BJ (cell line): Measurements from ENCODE around the gene RNF103. TPM values are rescaled to one million over a fixed set of nuclear protein-coding genes. Genes with fewer than 3 reads are reported as not detected.
"Not testable (repeated sequence)": the region's sequence is repeated elsewhere in the genome, so short reads cannot be mapped to it uniquely, and the experiment has no call there.

ENCODE experiments used
- CTCF ChIA-PET: fragments of 350-600 bp; formaldehyde crosslinking; extraction: SDS; loops from one replicate; lab custom pipeline; 2021; ENCODE audit warnings: antibody characterized with exemption, inconsistent platforms; lab: Yijun Ruan, JAX
- POLR2A ChIA-PET: fragments of 300-600 bp; sonication (Branson Sonifier 250); formaldehyde crosslinking; extraction: SDS; loops from one replicate; lab custom pipeline; 2021; ENCODE audit warnings: antibody characterized with exemption; lab: Charles Lee
- DNase-seq: peaks from one replicate; pipeline ENCODE4 v3.0.0-alpha.2; 2011; ENCODE audit warnings: low read depth
- H3K27me3 ChIP-seq: 2 replicates; pipeline ENCODE4 v1.6.0; 2011; ENCODE audit warnings: low read length; ENCODE audit not compliant: control insufficient read depth, insufficient read depth
- H3K36me3 ChIP-seq: 2 replicates; pipeline ENCODE4 v1.5.1; 2011; ENCODE audit warnings: low read length; ENCODE audit not compliant: control insufficient read depth, insufficient read depth
- H3K4me3 ChIP-seq: 2 replicates; pipeline ENCODE4 v1.5.1; 2011; ENCODE audit warnings: low read depth, mild to moderate bottlenecking, control low read depth, low read length
- CTCF ChIP-seq: IDR thresholded peaks from 2 replicates; pipeline ENCODE4 v1.5.1; 2011; ENCODE audit warnings: low read depth, mild to moderate bottlenecking, control low read depth, inconsistent platforms, low read length, moderate library complexity; ENCODE audit not compliant: insufficient read depth
- polyA minus RNA-seq: library from RNA; depleted of rRNA, polyadenylated mRNA; stranded (reverse); fragments of >200 nt; gene quantifications from 2 replicates; pipeline ENCODE4 v1.2.3, GENCODE V29; 2011; rRNA and poly(A)+ RNA removed
- polyA plus RNA-seq: library from polyadenylated mRNA; depleted of rRNA; stranded (reverse); fragments of >200 nt; gene quantifications from 2 replicates; pipeline ENCODE4 v1.2.3, GENCODE V29; 2011; rRNA removed

Gene RNF103
- polyA plus RNA-seq (8.2 and 18.3 TPM in 2 replicates), polyA minus RNA-seq (7.6 and 9.1 TPM in 2 replicates)

GRCh38 chr2:86623494-86624266 is at the start of gene RNF103:
Gene RNF103, minus strand, starts transcription at chr2:86623865. Its CDS starts 979 bp downstream, at chr2:86622886.
- H3K36me3 ChIP-seq: peaks cover 1% of the 10 kb centered on the region; the same call in 1 of the 2 replicates
- peak; percentile 29 for DNase-seq
- no peaks in the 10 kb centered on the region for H3K27me3 ChIP-seq
- no peak for TF ChIP-seq CTCF
- ChIA-PET CTCF (no interaction called here), POLR2A (no interaction called here)
- H3K4me3 ChIP-seq: peak within 1 kb of the TSS; percentile 86

GRCh38 chr2:86673011-86673410 is 49.3 kb upstream of the RNF103 start:
- CTCF ChIA-PET: no interaction called here
- no peaks in the 10 kb centered on the region; the same call in 1 of the 2 replicates for H3K27me3 ChIP-seq
- no peak for DNase-seq
- TF ChIP-seq CTCF: no peak
- POLR2A ChIA-PET: no interaction called here
- H3K36me3 ChIP-seq: no peaks in the 10 kb centered on the region
- no peak overlapping the region for H3K4me3 ChIP-seq

GRCh38 chr2:86672027-86672545 is 48.4 kb upstream of the RNF103 start:
- CTCF ChIA-PET: no interaction called here

GRCh38 chr2:86671337-86671981 is 47.8 kb upstream of the RNF103 start:
- no peaks in the 10 kb centered on the region for H3K36me3 ChIP-seq
- DNase-seq: no peak
- no peaks in the 10 kb centered on the region; the same call in 1 of the 2 replicates for H3K27me3 ChIP-seq
- POLR2A ChIA-PET: no interaction called here
- TF ChIP-seq CTCF: no peak
- H3K4me3 ChIP-seq: no peak overlapping the region
- CTCF ChIA-PET: no interaction called here

More at GRCh38 chr2:86672027-86672545, 48.4 kb upstream of the RNF103 start:
- POLR2A ChIA-PET: no interaction called here
- no peak for DNase-seq
- no peak for TF ChIP-seq CTCF
- no peak overlapping the region for H3K4me3 ChIP-seq
- no peaks in the 10 kb centered on the region; the same call in 1 of the 2 replicates for H3K27me3 ChIP-seq
- no peaks in the 10 kb centered on the region for H3K36me3 ChIP-seq

GRCh38 chr2:86669323-86669722 is 45.7 kb upstream of the RNF103 start:
- H3K4me3 ChIP-seq, CTCF ChIA-PET, H3K27me3 ChIP-seq, H3K36me3 ChIP-seq, DNase-seq, POLR2A ChIA-PET: not testable (repeated sequence)
